A549 (cell line): Measurements from ENCODE around the gene ATF7IP2. TPM values are rescaled to one million over a fixed set of nuclear protein-coding genes. Genes with fewer than 3 reads are reported as not detected.

Experiments
- ATAC-seq, 2 experiments: fragments of 200-7000 bp in 1 of 2; fragments of >200 bp in 1 of 2; cut with Nextera tagmentation in 1 of 2; cut with Tn5 transposase in 1 of 2; 3 replicates each; pipeline versions ENCODE4 v1.8.0 to v1.9.1; 2018 to 2020; ENCODE audit warnings: mild to moderate bottlenecking in 1 of 2, moderate library complexity in 1 of 2
- CTCF ChIA-PET: fragments of 300-600 bp; sonication (Branson Sonifier 250); formaldehyde crosslinking; extraction: SDS; loops from one replicate; lab custom pipeline; 2021; ENCODE audit warnings: antibody characterized with exemption, inconsistent platforms; lab: Yijun Ruan, JAX
- POLR2A ChIA-PET: fragments of 350-600 bp; formaldehyde crosslinking; extraction: SDS; loops from one replicate; lab custom pipeline; 2021; ENCODE audit warnings: antibody characterized with exemption, inconsistent platforms; lab: Yijun Ruan, JAX
- DNase-seq, 2 experiments: peaks; one replicate each; pipeline versions ENCODE4 v3.0.0 to v3.0.0-alpha.2; 2011 to 2016; ENCODE audit warnings: low read depth in 1 of 2, low spot score in 1 of 2
- FAIRE-seq: peaks from 2 replicates; lab custom pipeline; 2011; peaks lifted over from hg19 to GRCh38; lab: Jason Lieb, UNC
- H3K27ac ChIP-seq, 2 experiments: fragments of >200 bp; sonication (Bioruptor Twin); formaldehyde crosslinking; 3 replicates each; pipeline ENCODE4 v1.5.1; 2016 to 2017
- H3K4me1 ChIP-seq: fragments of >200 bp; sonication (Bioruptor Twin); formaldehyde crosslinking; 3 replicates; pipeline ENCODE4 v1.6.1; 2016
- H3K4me2 ChIP-seq: fragments of >200 bp; sonication (Bioruptor Twin); formaldehyde crosslinking; 3 replicates; pipeline ENCODE4 v1.6.1; 2016
- H3K4me3 ChIP-seq: fragments of >200 bp; sonication (Bioruptor Twin); formaldehyde crosslinking; 3 replicates; pipeline ENCODE4 v1.5.1; 2016
- H3K9me3 ChIP-seq: fragments of >200 bp; sonication (Bioruptor Twin); formaldehyde crosslinking; 3 replicates; pipeline ENCODE4 v1.6.1; 2016
- CBX8 ChIP-seq: fragments of 200-600 bp; sonication (generic); IDR thresholded peaks from 2 replicates; pipeline ENCODE4 v1.6.1; 2016
- CEBPB ChIP-seq, 2 experiments: fragments of >200 bp in 1 of 2; sonication (Bioruptor Twin) in 1 of 2; formaldehyde crosslinking in 1 of 2; IDR thresholded peaks; 2 replicates each; pipeline ENCODE4 v1.6.1; 2012 to 2016
- FOSL2 ChIP-seq, 2 experiments: fragments of 450-650 bp in 1 of 2; fragments of >200 bp in 1 of 2; sonication (Bioruptor Twin) in 1 of 2; formaldehyde crosslinking; IDR thresholded peaks; 2 replicates each; pipeline versions ENCODE4 v1.5.0 to v1.6.1; 2016 to 2020; ENCODE audit warnings: mild to moderate bottlenecking in 1 of 2, moderate library complexity in 1 of 2
- GATA3 ChIP-seq: IDR thresholded peaks from 2 replicates; pipeline ENCODE4 v1.6.1; 2012; ENCODE audit warnings: borderline replicate concordance
- HES2 ChIP-seq: fragments of >200 bp; sonication (Bioruptor Twin); formaldehyde crosslinking; IDR thresholded peaks from 2 replicates; pipeline ENCODE4 v1.6.1; 2016
- HOXA7 ChIP-seq: fragments of 250-450 bp; sonication (Bioruptor Pico); IDR thresholded peaks from 2 replicates; pipeline ENCODE4 v1.5.0; 2020; ENCODE audit warnings: mild to moderate bottlenecking, moderate library complexity
- HOXB13 ChIP-seq: fragments of 250-450 bp; sonication (Bioruptor Pico); IDR thresholded peaks from 2 replicates; pipeline ENCODE4 v1.5.0; 2020; ENCODE audit warnings: low read depth, mild to moderate bottlenecking, moderate library complexity
- KDM5A ChIP-seq: fragments of 200-600 bp; sonication (generic); IDR thresholded peaks from 2 replicates; pipeline ENCODE4 v1.6.1; 2016; ENCODE audit warnings: antibody characterized with exemption, mild to moderate bottlenecking
- MAZ ChIP-seq: fragments of 150-350 bp; IDR thresholded peaks from 2 replicates; pipeline ENCODE4 v1.6.1; 2014; ENCODE audit warnings: antibody characterized with exemption, low read depth, low read length, borderline replicate concordance
- RAD21 ChIP-seq, 2 experiments: fragments of >200 bp in 1 of 2; sonication (Bioruptor Twin) in 1 of 2; formaldehyde crosslinking in 1 of 2; IDR thresholded peaks in 1 of 2; conservative IDR thresholded peaks in 1 of 2; 2 replicates in 1 of 2; 3 replicates in 1 of 2; pipeline ENCODE4 v1.6.1; 2012 to 2018; ENCODE audit warnings: inconsistent platforms in 1 of 2
- RFX5 ChIP-seq: fragments of 450-650 bp; IDR thresholded peaks from 2 replicates; pipeline ENCODE4 v1.7.1; 2014; ENCODE audit warnings: antibody characterized with exemption, mild to moderate bottlenecking, moderate library complexity
- SMC3 ChIP-seq: fragments of >200 bp; sonication (Bioruptor Twin); formaldehyde crosslinking; IDR thresholded peaks from 3 replicates; pipeline ENCODE4 v1.6.1; 2018; ENCODE audit warnings: inconsistent platforms
- SREBF2 ChIP-seq: fragments of 450-650 bp; IDR thresholded peaks from 2 replicates; pipeline ENCODE4 v1.6.1; 2014; ENCODE audit warnings: mild to moderate bottlenecking, moderate library complexity
- TFCP2L1 ChIP-seq: fragments of 250-450 bp; sonication (Bioruptor Pico); IDR thresholded peaks from 2 replicates; pipeline ENCODE4 v1.5.0; 2021; ENCODE audit warnings: mild to moderate bottlenecking
- ZFP36 ChIP-seq: fragments of 450-650 bp; IDR thresholded peaks from 2 replicates; pipeline ENCODE4 v1.6.1; 2014; ENCODE audit warnings: borderline replicate concordance; ENCODE audit not compliant: partially characterized antibody
- ZSCAN20 ChIP-seq: fragments of 250-450 bp; sonication (Bioruptor Pico); IDR thresholded peaks from 2 replicates; pipeline ENCODE4 v1.8.0; 2022; ENCODE audit warnings: mild to moderate bottlenecking, moderate library complexity
- WGBS: methylation state at CpG from one replicate; pipeline ENCODE4 v1.1.6; 2017; ENCODE audit errors: missing lambda C conversion rate; 5-methylcytosine and 5-hydroxymethylcytosine counted together
- polyA plus RNA-seq, 4 experiments: library from polyadenylated mRNA; depleted of rRNA in 3 of 4; stranded (reverse); fragments of >200 nt; fragmentation: RNase III in 1 of 4; extraction: RNeasy Plus Mini Kit Qiagen cat#74134 plus additional on column Dnase treatment in 1 of 4; gene quantifications; 2 replicates in 3 of 4; 3 replicates in 1 of 4; pipeline ENCODE4 v1.2.3, GENCODE V29; 2011 to 2017
- TF ChIP-seq, protein P1 (sequence below): fragments of >200 bp; sonication (Bioruptor Twin); formaldehyde crosslinking; IDR thresholded peaks from 3 replicates; pipeline ENCODE4 v1.5.1; 2016
- TF ChIP-seq, protein P2 (sequence below): fragments of >200 bp; sonication (Bioruptor Twin); formaldehyde crosslinking; IDR thresholded peaks from 3 replicates; pipeline ENCODE4 v1.6.1; 2016
- TF ChIP-seq, protein P3 (sequence below): IDR thresholded peaks from 2 replicates; pipeline ENCODE4 v1.6.1; 2012; ENCODE audit warnings: low read depth, borderline replicate concordance

The ATF7IP2 gene
- polyA plus RNA-seq, 2 of the 4 experiments (the other 2 are of a cell fraction) = 12.3 to 23.5 TPM

GRCh38 chr16:10514369-10515055, 128.7 kb downstream of the ATF7IP2 start:
- Histone ChIP-seq H3K27ac (peak overlapping the region in 1 of 2 experiments; percentile 33; a peak in 1 of 6 replicates), H3K4me1 (no peaks in the 10 kb centered on the region), H3K4me3 (no peak overlapping the region), H3K9me3 (no peaks in the 10 kb centered on the region), H3K4me2 (no peak overlapping the region)
- TF ChIP-seq RAD21 (conservative IDR thresholded peaks at IDR 0.05 in 1 of 2, IDR thresholded peaks at IDR 0.05 in 1 of 2) = peak; percentile 82 to 83
- peak; percentile 94 for TF ChIP-seq SMC3
- TF ChIP-seq, protein P1, sequence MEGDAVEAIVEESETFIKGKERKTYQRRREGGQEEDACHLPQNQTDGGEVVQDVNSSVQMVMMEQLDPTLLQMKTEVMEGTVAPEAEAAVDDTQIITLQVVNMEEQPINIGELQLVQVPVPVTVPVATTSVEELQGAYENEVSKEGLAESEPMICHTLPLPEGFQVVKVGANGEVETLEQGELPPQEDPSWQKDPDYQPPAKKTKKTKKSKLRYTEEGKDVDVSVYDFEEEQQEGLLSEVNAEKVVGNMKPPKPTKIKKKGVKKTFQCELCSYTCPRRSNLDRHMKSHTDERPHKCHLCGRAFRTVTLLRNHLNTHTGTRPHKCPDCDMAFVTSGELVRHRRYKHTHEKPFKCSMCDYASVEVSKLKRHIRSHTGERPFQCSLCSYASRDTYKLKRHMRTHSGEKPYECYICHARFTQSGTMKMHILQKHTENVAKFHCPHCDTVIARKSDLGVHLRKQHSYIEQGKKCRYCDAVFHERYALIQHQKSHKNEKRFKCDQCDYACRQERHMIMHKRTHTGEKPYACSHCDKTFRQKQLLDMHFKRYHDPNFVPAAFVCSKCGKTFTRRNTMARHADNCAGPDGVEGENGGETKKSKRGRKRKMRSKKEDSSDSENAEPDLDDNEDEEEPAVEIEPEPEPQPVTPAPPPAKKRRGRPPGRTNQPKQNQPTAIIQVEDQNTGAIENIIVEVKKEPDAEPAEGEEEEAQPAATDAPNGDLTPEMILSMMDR = peak; percentile 89
- TF ChIP-seq ZSCAN20 (CRISPR knock-in tag) = no peak
- peak; percentile 40 to 60 for DNase-seq
- FAIRE-seq = no peak
- 50% methylated on average over 6 of the region's 6 CpGs for WGBS
- ChIA-PET CTCF (interaction anchor here (0.5 to 10.3 kb wide), 52 partner anchors 9 to 1412 kb away, joined by 3 to 198 read pairs (median 5); partner anchors contain the start of gene NUBP1), POLR2A (interaction anchor here (1.3 kb wide), 1 partner anchor 230 kb away, joined by 4 read pairs; the partner anchor contains the start of gene NUBP1)
- peak in 1 of 2 experiments; percentile 62; a peak in 3 of 6 replicates for ATAC-seq

- ATAC-seq = no peak
- TF ChIP-seq HOXA7 (CRISPR knock-in tag) = no peak
- TF ChIP-seq, protein P2, sequence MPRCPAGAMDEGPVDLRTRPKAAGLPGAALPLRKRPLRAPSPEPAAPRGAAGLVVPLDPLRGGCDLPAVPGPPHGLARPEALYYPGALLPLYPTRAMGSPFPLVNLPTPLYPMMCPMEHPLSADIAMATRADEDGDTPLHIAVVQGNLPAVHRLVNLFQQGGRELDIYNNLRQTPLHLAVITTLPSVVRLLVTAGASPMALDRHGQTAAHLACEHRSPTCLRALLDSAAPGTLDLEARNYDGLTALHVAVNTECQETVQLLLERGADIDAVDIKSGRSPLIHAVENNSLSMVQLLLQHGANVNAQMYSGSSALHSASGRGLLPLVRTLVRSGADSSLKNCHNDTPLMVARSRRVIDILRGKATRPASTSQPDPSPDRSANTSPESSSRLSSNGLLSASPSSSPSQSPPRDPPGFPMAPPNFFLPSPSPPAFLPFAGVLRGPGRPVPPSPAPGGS = no peak
- no peak for TF ChIP-seq CEBPB (IDR thresholded peaks at IDR 0.05)
- TF ChIP-seq, protein P1 = no peak
- no peak for TF ChIP-seq RFX5
- TF ChIP-seq GATA3 = no peak
- TF ChIP-seq HES2 = no peak
- TF ChIP-seq MAZ = no peak
- no peak for TF ChIP-seq SREBF2
- TF ChIP-seq CBX8 = no peak
- TF ChIP-seq TFCP2L1 (CRISPR knock-in tag) = no peak
- TF ChIP-seq FOSL2 (IDR thresholded peaks at IDR 0.05) = no peak
- no peak for TF ChIP-seq FOSL2 (CRISPR knock-in tag; IDR thresholded peaks at IDR 0.05)
- no peak for TF ChIP-seq HOXB13 (CRISPR knock-in tag)
- no peak for TF ChIP-seq KDM5A
- no peak for TF ChIP-seq ZFP36
- TF ChIP-seq, protein P3, sequence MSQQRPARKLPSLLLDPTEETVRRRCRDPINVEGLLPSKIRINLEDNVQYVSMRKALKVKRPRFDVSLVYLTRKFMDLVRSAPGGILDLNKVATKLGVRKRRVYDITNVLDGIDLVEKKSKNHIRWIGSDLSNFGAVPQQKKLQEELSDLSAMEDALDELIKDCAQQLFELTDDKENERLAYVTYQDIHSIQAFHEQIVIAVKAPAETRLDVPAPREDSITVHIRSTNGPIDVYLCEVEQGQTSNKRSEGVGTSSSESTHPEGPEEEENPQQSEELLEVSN = no peak
- no peak for TF ChIP-seq ZSCAN20 (CRISPR knock-in tag)
- WGBS = 92% methylated on average over 5 of the region's 5 CpGs
- Histone ChIP-seq H3K4me2 (no peak overlapping the region), H3K9me3 (no peaks in the 10 kb centered on the region), H3K4me1 (peaks cover 14% of the 10 kb centered on the region), H3K4me3 (no peak overlapping the region), H3K27ac (peak overlapping the region in 1 of 2 experiments; percentile 47; a peak in 1 of 6 replicates)
- DNase-seq = no peak
- CTCF ChIA-PET = interaction anchor here (0.8 to 10.3 kb wide), 4 partner anchors 8 to 401 kb away, joined by 3 to 198 read pairs (median 3); no protein-coding TSS in a partner anchor
- no peak for FAIRE-seq
- POLR2A ChIA-PET = no interaction called here
These were observed 132.0 kb downstream of the ATF7IP2 start for GRCh38 chr16:10517868-10518267.
